NCI-H524 treated with DMSO at 0.1 percent for 48 hours (cell line): ENCODE data around the gene ATOX1.
"Not testable (repeated sequence)": the region's sequence is repeated elsewhere in the genome, so short reads cannot be mapped to it uniquely, and the experiment has no call there.

ENCODE experiments used
- DNase-seq: peaks from one replicate; lab custom pipeline; 2025; lab: John Stamatoyannopoulos, UW

The ATOX1 gene

DNA sequence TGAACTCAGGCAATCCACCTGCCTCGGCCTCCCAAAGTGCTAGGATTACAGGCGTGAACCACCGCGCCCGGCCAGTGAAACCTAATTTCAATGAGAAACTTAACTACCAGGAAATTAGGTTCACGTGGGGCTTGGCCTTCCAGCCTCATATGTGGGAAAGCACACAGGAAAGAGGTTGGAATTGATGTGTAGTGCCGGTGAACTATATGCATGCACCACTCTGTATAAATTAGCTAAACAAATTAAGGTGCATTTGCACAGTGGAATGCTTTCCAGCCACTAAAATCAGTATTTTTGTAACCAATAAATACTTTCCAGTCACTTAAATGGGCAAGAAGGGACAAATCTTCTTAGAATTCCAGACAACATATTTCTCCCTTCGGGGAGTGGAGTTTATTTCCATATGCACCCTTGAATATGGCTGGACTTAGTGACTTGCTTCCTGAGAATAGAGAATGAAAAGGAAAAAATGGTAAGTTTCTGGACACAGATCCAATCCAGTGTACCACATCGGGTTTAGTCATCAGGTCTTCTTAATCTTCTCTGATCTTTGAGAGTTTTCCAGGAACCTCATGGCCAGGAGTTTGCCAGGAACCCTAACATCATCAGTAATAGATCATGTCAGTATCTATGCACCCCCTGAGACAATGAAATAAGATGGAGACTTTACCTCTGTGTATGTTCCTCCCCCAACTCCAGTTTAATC lies 24.9 kb downstream of the ATOX1 start:
- DNase-seq, result no peak

DNA sequence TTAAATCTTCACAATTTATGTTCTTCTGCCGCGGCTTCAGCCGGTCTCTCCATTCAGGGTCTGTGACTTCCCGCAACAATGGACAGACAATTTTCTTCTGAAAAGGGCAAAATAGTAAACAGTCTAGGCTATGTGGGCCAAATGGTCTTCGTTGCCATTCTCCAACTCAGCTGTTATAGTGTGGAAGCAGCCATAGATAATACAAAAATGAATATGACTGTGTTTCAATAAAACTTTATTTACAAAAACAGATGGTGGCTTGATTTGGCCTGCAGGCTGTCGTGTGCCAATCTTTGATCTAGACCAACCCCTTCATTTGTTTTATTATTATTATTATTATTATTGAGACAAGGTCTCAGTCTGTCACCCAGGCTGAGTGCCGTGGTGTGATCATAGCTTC lies 28.1 kb downstream of the ATOX1 start:
- no peak for DNase-seq

DNA sequence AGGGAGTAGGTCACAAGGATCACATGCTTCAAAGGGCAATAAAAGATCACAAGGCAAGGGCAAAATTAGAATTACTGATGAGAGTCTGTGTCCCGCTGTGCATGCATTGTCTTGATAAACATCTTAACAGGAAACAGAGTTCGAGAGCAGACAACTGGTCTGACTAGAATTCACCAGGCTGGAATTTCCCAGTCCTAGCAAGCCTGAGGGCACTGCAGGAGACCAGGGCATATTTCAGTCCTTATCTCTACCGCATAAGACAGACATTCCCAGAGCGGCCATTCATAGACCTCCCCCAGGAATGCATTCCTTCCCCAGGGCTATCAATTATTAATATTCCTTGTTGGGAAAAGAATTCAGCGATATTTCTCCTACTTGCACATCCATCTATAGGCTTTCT lies 28.8 kb downstream of the ATOX1 start:
- DNase-seq, result not testable (repeated sequence)

DNA sequence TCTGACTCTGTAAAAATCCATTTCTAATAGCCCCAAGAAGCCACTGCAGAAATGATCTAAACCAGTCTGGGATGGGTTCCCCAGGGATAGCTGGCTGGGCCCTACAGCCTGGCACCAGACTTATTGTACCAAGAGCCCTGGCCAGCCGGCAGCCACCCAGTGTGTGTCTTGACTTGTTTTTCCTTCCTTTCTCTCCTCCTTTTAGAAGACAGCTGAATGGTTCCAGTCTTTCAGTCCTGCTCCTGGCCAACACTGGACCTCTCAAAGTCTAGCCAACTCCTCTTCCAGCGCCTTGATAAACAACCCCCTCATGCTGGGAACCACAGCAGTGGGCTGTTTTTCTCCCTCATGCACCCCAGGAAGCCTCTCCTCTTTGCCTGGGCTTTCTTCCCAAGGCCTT lies 34.1 kb downstream of the ATOX1 start:
- DNase-seq, result no peak

DNA sequence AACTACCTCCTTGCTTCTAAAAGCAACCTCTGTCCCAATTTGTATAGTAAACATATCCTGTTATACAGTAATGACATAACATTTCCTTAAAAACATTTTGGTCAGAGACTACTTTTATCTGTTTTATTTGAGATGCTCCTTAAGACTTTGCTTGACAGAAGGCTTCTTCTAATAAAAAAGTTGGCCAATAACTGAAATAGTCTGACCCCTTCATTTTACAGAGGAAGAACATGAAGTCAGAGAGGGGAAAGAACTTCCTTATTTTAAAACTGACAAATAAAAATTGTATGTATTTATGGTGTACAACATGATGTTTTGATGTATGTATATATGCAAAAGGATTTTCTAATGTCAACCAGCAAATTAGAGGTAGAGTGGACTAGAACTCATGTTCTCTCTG lies 35.9 kb downstream of the ATOX1 start:
- DNase-seq, result no peak

DNA sequence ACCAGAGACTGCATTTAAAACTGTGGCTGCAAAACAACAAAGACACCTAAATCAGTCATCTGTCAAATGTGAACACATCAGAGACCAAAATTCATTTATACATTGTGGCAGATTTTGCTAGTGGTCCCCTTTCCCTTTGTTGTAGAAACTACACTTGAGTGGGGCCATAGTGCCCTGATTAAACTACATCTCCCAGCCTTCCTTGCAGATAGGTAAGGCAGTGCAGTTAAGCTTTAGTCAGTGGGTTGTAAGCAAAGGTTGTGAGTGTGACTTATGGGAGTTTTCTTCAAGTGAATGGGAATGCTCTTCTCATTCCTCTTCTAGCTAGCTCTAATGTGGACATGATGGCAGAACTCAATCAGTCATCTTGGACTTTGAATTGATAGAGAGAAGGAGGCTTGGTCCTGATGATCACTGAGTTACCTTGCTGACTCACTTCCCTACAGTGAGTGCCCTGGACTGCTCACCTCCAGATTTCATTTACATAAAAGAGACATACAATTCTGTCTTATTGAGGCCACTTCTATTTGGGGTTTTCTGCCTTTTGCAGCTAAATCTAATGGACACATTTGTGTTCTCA lies 36.5 kb downstream of the ATOX1 start:
- DNase-seq, result no peak

DNA sequence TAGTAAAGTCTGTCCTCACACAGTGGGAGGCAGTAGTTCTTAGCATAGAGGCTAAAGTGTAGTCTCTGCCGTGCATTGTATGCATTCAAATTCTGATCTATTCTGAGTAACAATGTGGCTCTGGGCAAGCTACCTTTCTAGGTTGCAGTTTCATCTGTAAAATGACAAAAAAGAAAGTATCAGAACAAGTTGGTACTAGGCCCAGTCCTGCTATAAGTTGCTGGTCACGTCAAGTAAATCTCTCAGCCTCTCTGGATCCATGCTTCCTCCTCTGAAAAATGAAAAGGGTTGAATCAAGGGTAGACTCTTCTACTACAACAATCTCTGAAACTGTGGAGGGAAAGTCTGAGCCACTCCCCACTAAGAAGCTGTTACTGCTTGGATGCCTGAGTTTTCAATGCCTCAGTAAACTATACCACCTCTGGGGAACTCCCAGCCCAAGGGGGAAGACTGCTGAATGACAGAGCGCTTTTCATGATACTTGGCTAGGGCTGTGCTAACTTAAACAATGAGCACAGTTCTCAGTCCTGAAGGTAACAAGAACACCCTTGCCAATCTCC lies 37.3 kb downstream of the ATOX1 start:
- no peak for DNase-seq

DNA sequence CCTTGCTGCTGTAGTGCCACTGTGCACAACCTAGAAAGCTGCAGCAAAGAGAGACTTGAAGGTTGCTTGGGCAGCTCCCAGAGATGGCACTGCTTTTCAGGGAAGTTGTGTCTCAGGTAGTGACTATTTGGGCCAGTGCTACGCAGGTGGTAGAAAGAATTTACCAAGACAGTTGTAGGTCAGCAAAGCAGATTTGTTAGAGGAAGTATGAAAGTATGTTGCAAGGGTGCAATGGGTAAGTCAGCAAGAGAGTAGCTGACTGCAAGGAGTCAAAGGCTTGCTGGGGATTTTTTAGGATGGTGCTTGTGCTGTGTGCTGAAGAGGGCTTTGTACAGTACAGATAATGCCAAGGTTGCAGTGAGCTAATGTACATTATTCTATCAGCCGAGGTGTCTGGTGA lies 38.2 kb downstream of the ATOX1 start:
- DNase-seq, result no peak

DNA sequence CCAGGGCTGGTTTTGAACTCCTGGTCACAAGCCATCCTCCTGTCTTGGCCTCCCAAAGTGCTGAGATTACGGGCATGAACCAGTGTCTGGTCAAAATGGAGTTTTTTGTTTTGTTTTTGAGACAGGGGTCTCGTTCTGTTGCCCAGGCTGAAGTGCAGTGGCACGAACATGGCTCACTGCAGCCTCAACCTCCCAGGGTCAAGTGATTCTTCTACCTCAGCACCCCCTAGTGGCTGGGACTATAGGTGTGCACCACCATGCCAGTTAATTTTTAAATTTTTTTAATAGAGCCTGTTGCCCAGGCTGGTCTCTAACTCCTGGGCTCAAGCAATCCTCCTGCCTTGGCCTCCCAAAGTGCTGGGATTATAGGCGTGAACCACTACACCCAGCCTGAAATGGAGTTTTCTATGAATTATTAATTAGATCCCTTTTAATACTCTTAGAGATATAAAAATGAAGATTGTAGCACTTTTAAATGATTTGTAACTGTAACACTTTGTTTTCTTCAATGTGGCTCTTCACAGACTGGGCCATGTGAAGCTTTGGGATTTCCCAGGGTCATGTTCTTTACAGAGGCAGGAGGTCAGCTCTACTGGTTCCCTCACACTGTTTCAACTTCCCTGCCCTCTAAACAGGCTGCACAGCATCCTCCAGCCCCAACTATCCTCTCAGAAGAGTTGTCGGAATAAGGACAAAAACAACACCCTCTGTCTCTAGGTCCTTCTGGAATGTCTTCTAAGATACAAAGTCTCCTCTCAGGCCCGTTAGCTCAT lies 39.0 kb downstream of the ATOX1 start:
- no peak for DNase-seq

DNA sequence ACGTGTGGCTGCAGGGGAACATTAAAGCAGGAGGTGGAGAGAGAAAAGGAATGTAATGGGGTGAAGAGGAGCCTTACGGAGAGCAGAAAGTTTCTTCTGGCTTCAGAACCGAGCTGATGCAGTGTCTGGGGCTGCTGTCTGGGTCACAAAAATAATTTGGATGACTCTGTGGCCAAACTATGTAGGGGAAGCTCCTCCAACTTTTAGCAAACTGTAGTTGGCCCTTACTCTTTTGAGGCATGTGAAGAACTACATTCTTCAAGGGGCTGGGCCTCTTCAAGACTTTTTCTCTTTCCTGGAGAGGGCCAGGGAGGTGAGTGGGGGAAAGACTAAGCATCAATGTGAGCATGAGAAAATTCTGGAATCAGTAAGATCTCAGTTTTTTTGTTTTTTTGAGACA lies 39.8 kb downstream of the ATOX1 start:
- DNase-seq, result no peak

DNA sequence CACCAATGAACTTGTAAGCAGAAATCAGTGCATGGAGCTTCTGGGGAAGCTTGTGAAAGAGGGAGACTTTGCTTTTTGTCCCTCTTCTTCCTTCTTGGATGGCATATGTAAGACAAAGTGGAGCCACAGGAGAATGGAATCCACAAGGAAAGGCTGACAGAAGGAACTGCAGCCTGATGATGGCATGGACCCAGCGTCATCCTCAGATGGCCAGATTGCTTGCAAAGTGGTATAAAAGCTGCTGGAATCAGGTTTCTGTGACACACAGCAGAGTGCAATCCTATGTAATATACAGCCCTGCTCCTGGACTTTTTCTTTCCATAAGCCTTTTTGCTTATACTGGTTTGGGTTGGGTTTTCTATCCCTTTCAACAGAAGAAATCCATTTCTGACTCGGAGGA lies 40.3 kb downstream of the ATOX1 start:
- peak; percentile 23 for DNase-seq

DNA sequence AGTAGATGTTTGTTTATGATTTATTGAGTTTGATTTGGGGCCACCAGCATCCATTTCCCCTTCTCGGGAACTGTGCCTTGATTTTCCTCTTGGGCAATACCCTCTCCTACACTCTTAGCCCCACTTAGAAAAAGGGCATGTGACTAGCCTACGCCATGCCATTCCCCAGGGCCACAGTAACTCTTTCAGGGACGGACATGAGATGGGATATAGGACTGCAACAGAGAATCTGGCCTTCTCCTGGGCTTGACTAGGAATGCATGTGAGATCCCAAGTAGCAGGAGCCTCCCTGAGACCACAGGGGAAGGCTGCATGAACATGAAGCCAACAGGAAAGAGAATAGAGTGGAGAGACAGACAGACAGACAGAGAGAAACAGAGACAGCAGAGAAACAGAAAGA lies 41.0 kb downstream of the ATOX1 start:
- DNase-seq, result no peak

DNA sequence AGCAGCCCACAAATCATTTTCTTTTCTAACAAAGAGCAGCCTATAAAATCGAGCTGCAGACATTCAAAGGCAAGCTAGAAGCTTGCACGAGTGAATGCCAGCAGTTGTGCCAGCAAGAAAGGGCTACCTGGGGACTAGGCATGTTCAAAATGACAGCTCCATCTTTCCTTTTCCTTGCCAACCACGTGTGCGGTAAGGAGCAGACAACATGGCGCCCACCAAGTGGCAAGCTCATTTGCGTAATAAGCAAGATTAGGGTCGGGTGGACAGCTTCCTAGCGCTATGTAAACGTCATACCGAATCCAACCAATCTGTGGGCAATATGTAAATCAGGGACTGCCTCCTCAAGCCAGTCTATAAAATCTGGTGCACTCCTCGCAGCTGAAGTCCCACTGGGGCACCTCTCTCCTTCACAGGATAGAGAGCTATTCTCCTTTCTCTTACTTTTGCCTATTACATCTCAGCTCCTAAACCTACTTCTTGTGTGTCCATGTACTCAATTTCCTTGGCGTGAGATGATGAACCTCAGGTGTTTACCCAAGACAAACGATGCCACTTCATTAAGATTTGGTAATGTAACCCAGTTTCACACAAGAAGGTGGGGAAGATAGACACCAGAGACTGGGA lies 49.2 kb downstream of the ATOX1 start:
- no peak for DNase-seq

DNA sequence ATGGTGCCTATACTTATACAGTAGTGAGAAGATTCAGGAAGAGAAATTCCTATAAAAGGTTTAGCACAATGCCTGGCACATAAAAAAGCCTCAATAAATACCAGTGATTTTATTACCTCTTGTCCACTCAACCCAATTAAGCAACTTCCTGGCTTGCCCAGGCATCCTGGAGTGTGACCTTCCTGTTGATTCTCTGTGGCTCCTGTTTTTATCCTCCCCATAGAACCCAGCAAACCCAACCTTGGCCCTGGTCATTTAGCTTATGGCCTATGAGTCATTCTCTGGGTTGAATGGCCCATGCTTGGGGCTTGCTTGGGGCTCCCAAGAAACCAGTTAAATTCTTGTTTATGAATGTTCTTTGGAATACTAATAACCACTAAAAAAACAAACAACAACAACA lies 50.3 kb downstream of the ATOX1 start:
- DNase-seq, result no peak

DNA sequence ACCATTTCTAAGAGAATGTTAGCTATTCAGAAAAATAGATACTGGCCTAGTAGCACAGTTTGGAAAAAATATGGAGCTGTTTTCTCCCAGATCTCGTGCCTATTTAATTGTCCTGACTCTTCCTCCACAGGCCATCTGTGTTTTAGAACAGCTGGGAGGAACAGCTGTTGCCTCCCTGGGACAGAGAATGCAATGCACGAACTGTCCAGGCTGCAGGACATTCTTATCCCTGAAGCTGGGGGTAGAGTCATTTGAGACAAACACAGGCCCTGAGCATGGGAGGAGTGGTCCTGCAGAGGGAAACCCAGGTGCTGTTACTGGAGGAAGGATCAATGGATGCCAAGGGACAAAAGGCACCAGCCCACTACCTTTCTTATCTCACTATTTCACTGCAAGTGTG lies 50.9 kb downstream of the ATOX1 start:
- DNase-seq, result peak; percentile 67

DNA sequence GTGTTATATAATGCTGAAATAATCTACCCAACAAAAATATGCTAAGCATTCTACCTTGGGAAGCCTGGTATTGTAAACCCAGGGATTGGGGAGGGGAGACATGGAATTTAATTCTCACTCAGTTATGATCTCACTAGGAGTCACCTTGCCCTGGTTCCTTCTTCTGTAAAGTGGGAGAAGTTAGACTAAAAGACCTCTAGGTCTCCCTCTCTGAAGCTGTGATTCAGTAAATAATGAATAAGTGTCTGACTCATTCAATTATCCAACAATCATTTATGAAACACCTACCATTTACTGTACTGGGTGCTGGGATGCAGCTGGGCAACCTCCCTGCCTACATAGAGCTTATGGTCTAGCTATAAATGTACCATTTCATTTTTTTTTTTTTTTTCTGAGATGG lies 51.5 kb downstream of the ATOX1 start:
- no peak for DNase-seq

DNA sequence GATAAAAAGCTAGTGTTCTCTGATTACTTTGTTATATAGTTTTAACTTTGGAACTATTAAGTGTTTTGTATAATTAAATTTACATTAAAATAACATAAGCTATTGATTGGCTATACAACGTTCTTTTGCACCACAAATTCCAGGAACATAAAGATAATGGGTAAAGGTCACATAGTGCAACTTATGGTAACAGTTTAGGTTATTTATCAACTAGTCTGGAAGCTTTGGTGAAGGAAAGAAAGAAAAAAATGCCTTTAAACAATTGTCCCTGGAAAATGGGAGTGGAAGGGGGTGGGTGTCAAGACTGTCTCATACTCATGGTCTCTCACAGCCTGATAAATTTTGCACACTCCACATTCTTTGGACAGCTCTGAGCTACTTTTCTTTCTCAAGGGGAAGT lies 54.7 kb downstream of the ATOX1 start:
- DNase-seq, result no peak

DNA sequence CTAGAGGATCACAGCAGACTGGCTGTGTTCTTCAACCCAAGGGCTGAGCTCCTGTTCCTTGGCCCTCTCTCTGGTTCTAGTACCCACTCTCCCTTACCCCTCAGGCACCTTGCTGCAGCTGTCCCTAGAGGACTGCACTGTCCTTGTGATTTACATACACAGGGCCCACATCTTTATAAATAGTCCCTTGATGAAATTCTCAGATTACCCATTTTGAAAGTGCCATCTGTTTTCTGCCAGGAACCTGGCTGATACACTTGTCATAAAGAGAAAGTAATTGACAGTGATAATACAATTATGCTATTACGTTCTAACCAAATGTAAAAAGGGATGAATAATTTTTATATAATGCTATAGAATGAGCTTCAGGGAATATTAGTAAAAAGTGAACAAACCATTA lies 55.2 kb downstream of the ATOX1 start:
- peak; percentile 92 for DNase-seq

DNA sequence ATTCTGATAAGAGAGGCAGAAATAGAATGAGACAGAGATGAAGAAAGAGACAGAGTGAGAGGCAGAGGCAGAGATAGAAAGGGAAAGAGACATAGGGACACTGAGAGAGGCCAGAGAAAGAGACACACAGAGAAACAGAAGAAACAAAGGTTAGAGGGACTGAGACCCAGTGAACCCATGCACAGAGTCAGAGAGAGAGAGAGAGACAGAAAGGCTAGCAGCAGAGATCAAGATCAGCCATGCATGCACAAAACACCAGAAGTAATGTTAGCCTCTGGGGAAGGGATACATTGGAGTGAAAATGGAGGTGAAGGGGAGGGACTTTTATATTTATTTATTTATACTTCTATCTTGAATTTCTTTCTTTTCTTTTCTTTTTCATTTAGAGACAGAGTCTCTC lies 57.6 kb downstream of the ATOX1 start:
- DNase-seq, result no peak

DNA sequence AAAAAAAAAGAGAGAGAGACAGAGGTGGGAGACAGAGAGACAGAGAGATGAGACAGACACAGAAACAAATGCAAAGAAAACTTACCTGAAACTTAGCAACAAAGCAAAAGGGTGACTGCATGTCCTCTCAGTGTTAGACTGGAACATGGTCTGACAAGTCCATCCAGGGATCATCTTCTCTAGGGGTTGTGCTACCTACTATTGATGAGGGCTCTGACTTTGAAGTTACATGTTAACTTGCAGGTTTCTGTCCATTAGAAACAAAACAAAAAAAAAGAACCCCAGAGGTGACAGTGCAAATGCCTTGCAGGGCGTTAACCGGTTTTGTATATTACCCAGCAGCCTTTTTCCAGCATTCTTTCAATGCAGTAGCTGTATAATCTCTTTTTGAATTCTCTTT lies 58.1 kb downstream of the ATOX1 start:
- no peak for DNase-seq

DNA sequence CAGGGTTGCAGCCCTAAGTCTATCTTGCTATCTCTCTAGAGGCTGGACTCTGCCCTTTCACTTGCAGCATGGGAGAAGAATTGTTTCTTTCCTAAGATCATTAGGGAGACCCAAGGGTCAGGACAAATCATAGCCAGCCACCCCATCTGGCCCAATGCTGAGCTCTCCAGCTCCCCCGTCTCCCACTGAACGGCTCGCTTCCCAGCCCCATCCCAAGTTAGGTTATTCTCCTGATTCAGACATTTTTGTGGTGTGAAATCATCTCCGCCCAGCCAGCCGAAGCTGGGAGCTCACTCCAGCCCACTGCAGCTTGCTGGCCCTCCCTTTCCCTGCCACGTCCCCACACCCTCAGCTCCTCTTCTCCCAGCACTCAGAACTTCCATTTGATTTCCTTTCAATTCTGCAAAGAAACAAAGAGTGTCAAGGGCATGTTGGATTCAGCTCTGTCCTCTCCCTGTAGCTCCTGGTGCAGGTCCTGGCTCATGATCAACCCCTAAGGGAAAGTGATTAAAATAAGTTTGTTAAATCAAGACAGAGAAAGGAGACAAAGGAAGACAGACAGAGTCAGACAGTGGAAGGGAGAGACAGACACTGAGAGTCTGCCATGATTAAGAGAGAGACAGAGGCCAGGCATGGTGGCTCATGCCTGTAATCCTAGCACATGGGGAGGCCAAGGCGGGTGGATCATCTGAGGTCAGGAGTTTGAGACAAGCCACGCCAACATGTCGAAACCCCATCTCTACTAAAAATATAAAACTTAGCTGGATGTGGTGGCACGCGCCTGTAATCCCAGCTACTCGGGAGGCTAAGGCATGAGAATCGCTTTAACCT lies 59.1 kb downstream of the ATOX1 start:
- no peak for DNase-seq

DNA sequence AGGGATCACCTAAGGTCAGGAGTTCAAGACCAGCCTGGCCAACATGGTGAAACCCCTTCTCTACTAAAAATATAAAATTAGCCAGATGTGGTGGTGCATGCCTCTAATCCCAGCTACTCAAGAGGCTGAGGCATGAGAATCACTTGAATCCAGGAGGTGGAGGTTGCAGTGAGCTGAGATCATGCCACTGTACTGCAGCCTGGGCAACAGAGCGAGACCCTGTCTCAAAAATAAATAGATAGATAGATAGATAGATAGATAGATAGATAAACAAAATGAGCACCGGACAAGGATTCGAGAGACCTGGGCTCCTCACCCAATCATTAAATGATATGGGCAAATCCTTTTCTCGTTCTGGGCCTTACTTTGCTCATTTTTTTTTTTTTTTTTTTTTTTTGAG lies 60.4 kb downstream of the ATOX1 start:
- DNase-seq, result not testable (repeated sequence)
